ENCODE data around the gene TRAPPC2.
"Not testable (repeated sequence)": the region's sequence is repeated elsewhere in the genome, so short reads cannot be mapped to it uniquely, and the experiment has no call there.

TRAPPC2 gene

DNA sequence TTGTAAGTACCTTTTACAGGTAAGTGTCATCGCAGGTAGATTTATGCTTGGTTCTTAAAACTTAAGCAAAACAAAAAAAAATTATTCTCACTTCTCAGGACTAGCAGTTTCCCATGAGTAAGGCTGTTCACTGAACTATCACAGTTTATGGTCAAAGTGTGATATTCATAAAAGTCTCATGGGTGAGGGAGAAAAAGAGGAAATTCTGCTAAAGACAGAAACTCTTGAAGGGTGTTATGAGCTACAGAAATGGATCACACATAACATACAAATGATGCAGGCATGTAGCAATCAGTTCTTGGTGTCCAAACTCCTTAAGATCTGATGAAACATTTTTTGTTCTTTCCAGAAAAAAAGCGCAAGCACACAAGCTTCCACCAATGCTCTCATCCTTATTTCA is 37.0 kb downstream of the TRAPPC2 start:
- DNase-seq, result no peak

DNA sequence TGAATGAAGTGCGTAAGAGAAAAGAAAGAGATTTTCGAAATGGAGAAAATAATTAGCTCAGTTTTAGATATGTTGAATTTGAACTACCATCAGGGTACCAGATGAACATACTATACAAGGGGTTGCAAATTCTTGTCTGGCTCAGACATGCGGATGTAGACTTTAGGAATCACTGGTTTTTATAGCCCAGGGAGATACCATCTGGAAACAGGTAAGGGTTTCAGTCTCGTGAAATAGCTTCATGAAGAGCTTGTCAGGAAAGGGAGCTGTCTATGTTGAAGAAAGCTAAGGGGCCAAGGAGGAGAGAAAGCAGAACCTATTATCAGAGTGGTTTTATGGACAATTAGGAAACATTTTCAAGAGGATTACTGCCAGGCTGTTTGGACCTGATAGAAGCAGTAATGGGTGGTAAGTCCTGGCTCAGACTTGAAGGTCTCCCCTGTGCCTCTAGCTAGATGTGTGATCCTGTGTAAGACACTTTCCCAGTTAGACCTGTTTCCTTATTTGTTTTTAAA is 38.8 kb downstream of the TRAPPC2 start:
- DNase-seq, result no peak

DNA sequence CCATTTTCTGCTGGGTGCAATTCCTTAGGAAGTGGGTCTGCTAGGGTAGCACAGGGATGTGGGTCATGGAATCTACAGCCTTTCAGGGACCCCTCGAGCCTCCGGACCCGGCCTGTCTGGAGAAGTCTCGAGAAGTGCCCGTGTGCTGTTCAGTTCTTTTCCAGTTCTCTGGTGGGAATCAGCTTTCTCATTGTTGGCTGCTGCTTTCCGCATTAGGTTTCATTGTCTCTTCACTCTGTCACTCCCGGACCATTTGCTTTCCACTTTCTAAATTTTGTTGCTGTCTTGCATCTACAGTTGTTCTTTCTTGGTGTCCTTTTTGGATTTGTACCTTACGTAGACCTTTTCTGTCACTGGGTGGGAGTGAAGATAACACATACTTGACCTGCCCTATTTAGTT is 39.4 kb downstream of the TRAPPC2 start:
- no peak for DNase-seq

DNA sequence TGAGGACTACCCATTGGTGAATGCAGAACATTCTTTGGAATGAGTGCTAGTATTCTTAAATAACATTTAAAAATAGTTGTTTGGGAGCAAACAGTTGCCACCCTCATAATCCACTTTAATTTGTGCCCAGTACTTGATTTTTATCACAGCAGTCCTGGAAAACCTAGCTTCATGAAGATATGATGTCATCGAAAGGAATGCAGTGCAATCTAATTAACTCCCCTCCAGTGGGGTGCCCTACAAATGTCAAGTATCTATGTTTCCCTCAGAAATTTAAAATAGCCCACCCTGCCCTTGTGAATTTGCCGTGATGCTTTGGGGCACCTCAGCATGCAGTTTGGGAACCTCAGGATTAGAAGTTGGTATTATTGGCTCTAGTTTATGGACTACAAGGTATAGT is 40.1 kb downstream of the TRAPPC2 start:
- DNase-seq, result no peak

DNA sequence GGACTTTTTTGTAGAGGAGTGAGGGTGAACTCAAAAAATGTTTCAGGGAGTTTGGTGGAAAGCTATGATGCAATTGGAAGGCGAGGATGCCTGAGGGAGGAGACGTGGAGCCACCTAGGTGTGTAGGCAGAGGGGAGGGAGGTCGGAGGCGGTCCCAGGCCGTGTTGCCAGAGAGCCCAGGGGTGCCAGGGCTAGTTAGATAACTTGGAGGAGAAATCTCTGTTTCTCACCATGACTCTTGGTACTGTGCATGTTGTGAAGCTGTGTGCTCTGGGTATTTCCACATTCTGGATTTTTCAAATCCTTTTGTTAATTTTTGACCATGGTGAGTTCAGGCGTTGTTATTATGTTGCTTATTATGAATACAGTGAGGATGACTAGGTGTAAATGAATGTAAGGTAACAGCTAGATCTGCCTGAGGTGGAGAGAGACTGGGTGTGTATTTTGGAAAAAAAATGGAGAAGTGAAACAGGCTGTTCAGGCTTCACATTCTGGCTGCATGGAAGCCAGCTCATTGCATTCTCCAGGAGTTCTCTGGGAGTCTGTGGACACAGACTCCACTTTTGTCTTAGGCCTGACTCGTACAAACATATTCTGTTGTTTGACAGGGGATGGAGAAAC is 41.0 kb downstream of the TRAPPC2 start:
- no peak for DNase-seq

DNA sequence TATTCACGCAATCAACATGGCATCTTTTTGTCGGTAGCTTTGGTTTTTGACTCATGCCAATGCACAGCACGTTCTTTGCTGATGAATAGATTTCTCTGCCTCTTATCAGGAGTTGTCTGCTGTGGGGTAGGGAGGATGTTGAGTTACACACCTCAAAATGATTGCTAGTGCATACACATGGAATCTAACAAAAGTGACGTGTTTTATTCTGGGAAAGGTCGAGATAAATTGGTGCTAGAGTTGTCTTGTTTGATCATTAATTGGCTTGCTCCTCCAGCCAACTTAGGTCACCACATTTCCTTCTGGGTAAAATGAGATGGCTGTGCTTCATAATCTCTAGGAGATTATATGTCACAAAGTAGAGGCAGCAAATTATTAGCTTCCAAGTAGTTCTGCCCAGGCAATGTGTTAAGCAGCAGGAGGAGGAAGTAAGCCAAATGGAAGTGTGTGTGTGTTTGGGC is 41.6 kb downstream of the TRAPPC2 start:
- no peak for DNase-seq

DNA sequence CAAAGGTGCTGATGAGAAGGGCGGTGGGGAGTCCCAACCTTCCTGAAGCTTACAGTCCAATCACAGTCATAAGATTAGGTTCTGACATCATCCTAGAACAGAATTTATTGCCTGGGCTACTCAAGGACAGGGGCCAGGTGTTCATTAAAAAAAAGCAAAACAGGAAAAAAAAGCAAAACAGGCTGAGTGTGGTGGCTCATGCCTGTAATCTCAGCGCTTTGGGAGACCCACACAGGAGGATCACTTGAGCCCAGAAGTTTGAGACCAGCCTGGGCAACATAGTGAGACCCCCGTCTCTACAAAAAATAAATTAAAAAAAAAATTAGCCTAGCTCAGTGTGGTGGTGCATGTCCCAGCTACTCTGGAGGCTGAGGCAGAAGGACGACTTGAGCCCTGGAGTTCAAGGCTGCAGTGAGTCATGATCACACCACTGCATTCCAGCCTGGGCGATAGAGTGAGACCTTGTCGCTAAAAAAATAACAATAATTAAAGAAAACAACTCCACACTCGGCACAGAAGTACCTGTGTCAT is 42.5 kb downstream of the TRAPPC2 start:
- no peak for DNase-seq

DNA sequence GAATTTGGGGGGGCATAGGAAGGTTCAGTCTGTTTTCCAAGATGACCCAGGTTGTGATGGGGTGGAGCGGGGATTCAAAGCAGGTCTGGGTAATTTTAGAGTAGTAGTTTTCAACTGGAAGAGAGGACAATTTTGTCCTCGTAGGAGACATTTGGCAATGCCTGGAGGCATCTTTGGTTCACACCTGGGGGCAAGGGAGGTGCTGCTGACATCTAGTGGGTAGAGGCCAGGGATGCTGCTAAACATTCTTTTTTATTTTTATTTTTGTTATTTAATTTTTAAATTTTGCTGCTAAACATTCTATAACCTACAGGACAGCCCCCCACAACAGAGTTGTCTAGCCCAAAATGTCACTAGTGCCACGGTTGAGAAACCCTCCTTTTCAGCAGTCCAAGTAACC is 43.6 kb downstream of the TRAPPC2 start:
- peak; percentile 1 for DNase-seq

DNA sequence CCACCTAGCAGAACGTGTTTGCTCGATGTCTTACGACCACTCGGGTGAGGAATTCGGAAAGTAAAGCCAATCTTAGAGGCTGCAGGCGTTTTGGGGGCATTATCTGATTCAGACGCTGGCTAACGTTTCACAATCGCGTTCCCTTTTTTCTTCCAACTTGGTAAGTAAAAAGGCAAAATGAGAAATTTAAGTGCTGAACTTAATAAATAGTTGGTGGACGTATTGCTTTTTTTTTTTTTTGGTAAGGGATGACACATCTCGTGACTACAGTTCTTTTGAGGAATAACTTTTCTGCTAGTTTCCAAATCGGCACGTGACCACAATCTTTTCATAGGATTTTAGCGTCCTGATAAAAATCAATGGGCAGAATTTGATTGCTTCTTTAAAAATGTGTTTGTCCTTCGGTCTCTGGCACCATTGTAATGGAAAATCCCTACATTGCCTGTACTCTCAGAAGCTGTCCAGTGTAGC is 44.6 kb downstream of the TRAPPC2 start:
- DNase-seq, result no peak

DNA sequence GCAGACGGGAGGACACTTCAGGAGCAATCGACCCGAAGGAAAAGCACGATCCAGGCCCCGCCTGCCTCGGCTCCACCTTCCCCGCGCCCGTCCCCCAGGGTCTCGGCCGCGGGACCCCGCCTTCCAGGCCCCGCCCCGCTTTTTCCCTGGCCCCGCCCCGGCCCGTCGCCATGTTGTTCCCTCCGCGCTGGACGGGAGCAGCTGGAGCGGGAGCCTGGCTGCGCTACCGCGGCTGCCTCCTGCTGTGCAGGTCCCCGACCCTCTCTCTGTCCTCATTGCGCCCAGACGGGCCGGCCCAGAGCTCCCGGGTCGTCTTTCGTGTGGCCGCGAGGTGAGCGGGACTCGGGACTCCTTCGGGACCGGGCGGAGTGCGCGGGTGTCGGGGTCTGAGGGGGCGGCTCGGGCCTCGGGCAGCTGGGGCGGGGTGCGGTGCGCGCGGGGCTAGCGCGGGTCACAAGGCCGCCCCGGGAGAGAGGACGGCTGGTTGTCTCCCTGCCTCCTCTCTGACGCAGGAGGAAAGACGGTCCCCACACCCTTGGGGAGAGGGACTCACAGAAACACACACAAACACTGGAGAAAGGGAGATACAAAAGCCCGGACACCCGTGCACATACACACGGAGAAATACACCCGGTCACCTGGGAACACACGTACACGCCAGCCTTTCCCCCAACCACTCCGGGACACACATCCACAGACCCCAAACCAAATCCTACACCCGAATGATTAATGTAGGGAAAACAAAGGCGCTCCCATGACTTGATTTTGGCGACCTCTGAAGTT is 45.3 kb downstream of the TRAPPC2 start, which contains the start of gene RAB9A:
Gene RAB9A (plus strand): TSS at position 171 of the 783 bp plus-strand sequence. CDS start 19,619 bp downstream, outside the sequence.
- DNase-seq, result peak; percentile 61

DNA sequence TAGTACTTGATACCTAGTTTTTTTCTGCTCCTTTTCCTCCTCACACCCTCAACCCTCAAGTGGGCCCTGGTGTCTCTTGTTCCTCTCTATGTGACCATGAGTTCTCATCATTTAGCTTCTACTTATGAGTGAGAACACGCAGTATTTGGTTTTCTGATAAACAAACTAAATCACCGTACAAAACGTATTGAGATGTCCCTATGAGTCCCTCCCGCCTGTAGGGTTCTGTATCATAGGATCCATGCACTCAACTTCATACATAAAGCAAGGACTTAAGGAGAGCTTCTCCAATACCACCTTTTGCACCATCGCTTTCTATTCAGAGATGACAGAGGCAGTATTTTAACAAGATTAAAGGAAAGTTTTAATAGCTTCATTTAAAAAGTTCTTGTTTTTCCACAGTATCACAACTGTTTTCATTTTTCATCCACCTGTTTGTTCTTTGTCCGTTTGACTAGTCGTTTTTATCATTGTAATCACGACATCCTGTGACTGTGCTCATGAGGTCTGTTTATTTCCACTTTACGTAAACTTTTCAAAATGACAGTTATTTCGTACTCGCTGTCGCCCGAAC is 45.9 kb downstream of the TRAPPC2 start:
- DNase-seq, result no peak

DNA sequence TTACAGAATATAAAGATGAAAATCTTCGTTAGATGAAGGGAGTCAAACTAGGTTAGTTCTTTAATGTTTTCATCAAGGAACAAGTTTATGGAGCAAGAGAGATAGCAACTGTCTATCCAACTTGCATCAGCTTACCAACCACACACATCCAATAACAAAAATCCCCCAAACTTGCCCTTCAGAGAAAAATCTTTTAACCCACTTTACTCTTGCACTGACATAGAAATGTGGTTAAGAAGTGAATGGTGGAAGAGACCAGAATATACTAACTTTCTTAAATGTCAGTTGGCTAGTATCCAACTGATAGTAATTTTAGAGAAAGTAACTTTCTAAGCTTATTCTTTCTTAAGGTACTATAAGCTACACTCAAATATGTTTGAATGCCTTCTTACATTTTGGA is 47.2 kb downstream of the TRAPPC2 start:
- DNase-seq, result no peak

DNA sequence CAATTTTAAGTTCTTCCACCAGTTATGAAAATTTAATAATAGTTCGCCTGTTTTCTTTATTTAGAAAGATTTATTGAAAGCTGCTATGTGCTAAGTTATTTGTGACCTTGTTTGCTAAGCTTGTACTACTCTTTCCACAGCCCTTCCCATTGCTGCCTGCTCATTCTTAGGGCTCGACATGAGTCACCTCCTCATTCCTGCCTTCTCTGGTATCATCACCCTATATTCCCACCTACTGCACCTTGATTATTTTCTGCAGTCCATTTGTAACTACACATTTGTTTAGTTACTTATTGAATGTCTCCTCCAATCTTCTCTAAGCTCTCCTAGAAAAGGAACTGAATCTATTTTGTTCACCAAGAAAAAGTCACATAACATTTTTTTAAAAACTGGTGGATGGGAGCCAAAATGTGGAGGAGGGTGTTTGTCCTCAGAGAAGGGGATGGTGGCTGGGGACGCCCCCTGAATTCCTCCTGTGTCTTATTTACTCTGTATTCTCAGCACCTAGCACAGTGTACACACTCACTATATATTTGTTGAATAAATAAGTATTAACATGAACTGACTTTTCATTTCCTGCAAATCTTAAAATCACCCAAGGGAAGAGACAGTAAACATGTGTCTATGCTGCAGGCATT is 49.2 kb downstream of the TRAPPC2 start:
- DNase-seq, result no peak

DNA sequence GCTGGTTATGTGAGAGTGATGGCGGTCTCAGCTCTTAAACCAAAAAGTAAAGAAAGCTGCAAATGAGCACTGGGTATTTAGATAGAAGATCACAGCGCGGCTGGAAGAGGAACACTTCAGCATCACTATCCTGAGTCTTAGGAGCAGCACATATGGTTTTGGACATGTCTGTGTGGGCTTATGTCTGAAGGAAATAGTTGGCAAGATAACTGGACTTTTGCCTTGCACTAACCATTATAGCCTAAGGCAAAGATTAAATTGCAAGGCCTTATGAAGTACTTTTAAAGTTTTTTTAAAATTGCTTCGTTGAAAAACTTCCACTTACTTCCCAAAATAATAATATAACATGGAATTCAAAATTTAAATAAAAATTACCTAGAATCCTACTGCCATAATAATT is 50.1 kb downstream of the TRAPPC2 start:
- DNase-seq, result no peak

DNA sequence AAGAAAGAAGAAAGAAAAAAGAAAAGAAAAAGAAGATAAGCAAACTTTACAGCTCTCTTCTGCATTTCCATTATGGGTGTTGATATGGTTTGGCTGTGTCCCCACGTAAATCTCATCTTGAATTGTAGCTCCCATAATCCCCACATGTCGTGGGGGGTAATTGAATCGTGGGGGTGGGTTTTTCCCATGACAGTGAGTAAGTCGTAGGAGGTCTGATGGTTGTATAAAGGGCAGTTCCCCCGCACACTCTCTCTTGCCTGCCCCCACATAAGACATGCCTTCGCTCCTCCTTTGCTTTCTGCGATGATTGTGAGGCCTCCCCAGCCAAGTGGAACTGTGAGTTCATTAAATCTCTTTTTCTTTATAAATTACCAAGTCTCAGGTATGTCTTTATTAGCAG is 52.8 kb downstream of the TRAPPC2 start:
- no peak for DNase-seq

DNA sequence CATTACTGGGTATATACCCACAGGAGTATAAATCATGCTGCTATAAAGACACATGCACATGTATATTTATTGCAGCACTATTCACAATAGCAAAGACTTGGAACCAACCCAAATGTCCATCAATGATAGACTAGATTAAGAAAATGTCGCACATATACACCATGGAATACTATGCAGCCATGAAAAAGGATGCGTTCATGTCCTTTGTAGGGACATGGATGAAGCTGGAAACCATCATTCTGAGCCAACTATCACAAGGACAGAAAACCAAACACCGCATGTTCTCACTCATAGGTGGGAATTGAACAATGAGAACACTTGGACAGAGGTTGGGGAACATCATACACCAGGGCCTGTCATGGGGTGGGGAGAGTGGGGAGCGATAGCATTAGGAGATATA is 54.7 kb downstream of the TRAPPC2 start:
- DNase-seq, result not testable (repeated sequence)

DNA sequence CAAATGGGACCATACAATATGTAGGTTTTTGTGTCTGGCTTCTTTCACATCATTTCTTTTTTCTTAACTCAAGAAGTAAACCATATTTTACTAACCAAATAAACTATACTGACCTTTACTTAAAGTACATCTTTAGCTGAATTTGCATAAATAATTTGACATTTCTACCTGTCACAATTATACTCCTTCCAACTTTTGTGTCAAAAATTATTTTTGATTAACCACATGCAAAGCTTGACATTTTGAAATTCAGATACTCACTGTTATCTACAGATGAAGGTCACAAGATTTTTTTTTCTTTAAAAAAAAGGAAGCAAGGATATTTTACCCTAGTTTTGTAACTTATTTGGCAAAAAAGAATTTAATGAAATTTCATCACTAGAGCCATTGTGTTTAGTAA is 57.5 kb downstream of the TRAPPC2 start:
- DNase-seq, result no peak

DNA sequence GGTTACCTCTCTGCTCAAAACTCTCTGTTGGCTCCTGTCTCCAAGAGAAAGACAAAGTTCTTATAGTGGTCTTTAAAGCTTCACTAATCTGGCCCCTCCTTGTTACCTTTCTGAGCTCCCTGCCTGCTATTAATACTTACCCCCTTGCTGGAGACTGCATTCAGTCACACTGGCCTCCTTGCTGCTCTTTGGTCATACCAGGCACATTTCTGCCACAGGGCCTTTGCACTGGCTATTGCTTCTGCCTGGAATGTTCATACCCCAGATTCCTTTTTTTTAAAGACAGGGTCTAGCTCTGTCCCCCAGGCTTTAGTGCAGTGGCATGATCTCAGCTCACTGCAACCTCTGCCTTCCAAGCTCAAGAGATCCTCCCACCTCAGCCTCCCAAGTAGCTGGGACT is 61.4 kb downstream of the TRAPPC2 start:
- DNase-seq, result no peak

DNA sequence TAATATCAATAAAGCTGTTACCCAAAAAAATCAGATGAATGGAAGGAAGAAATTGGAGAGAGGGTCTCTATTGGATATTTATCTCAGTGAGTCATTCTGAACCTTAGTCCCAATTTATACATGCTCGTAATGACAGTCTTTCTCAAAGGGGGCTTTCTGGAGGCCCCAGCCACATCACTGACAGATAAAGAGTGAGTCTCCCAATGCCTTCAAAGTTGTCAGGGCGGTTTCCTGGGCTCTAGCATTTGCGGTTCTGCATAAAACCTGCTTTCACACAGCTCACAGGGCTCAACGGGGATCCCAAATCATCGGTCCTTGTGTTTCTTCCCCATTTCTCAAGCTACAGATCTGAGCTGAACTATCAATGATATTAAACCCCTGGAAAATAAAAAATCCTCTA is 64.2 kb downstream of the TRAPPC2 start:
- no peak for DNase-seq

DNA sequence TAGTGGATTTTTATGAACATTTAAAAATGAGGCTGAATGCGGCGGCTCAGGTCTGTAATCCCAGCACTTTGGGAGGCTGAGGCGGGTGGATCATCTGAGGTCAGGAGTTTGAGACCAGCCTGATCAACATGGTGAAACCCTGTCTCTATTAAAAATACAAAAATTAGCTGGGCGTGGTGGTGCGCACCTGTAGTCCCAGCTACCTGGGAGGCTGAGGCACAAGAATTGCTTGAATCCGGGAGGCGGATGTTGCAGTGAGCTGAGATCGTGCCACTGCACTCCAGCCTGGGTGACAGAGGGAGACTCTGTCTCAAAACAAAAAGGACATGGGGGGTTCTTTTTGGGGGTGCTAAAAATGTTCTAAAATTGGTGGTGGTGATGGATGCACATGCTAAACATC is 64.7 kb downstream of the TRAPPC2 start:
- DNase-seq, result not testable (repeated sequence)

DNA sequence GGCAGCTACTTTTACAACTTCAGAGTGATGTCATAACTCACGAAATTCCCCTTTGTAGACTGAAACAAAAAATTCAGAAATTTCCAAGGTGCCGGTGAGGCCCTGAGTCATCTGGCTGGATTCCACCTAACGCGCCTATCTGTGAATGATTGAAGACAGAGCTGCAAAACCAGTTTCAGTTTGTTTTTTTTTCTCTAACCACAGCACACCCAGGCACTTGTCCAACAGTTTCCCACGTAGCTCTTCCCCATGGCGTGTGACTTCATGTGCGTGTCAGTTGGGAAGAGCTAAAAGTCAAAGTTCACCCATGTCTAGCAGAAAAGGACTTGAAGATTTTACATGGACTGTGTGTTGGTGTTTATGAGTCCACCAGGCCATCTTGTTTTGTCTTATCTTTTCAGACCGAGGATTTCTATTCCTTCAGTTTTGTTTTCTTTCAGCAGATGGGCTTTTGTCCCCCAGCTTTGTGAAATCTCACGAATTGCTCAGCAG is 65.1 kb downstream of the TRAPPC2 start:
- no peak for DNase-seq

DNA sequence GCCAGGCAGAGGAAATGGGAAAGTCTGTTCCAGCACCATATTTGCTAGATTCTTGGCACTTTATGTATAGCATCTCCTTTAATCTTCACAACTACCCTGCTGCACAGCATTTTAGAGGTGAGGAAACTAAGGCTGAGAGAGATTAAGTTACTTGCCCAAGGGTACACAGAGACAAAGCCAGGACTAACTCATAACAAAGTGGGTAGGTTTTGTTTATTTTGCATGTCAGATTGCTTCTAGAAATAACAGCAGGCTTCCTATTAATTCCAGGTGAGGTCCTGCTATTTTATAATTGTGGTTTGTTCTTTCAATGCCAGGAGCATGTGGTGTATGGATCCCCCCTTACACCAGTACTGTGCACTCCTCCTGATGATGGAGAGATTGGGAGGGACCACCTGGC is 66.5 kb downstream of the TRAPPC2 start:
- no peak for DNase-seq

DNA sequence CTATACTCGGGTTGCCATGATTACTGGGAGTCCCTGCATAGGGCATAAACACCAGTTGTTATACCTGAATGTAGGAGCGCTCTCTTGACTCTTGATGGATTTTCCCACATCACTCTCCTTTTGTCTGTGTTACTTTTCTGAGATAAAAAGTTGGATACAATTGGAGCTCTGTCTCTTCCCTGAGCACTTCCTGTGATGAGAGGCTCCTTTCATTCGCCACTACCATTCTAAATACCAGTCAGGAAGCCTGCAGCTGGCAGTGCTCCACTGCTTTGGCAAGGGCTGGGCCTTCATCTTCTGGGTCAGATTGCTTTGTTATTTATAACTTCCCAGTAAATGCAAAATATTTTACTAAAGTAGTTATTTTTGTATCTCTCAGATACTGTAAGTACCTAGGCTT is 67.6 kb downstream of the TRAPPC2 start:
- no peak for DNase-seq

Data from NK-92 treated with Interleukin-12 subunit alpha and Interleukin-12 subunit beta, amount 100 ng/mL, for 24 hours (cell line).